ENCODE data around the gene PRRT3.

DNA sequence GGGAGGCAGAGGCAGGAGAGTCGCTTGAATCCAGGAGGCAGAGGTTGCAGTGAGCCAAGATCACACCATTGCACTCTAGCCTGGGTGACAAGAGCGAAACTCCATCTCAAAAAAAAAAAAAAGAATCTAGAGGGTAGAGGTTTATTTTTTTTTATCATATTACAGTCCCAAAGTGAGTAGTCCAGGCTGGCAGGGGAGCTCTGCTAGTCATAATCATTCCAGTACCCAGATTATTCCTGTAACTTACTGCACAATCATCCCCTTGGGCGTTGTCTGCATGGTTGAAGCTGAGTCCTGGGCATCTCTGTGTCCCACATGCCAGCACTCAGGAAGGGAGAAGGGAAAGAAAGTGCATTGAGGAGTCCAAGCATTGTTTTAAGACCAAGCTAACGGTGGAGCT, 10.0 kb downstream of the PRRT3 start:
- no peak for TF ChIP-seq GATA2 (IDR thresholded peaks at IDR 0.05; ENCODE audit: low read depth, low read length)
- TF ChIP-seq GATA3 (IDR thresholded peaks at IDR 0.05; ENCODE audit: low read depth, low read length) = no peak
